ENCODE results near the gene NELL1.

Gene NELL1

GRCh38 chr11:21343204-21343603, 673.8 kb downstream of the NELL1 start:
- DNase-seq (ENCODE audit: low read depth in 2 of 2), result no peak

- no peak for DNase-seq (ENCODE audit: low read depth in 2 of 2)
Observed at GRCh38 chr11:21346361-21346760, 677.0 kb downstream of the NELL1 start.

- DNase-seq (ENCODE audit: low read depth in 2 of 2), result no peak
Observed at GRCh38 chr11:21350613-21351012, 681.2 kb downstream of the NELL1 start.

- DNase-seq (ENCODE audit: low read depth in 2 of 2), result no peak
Observed at GRCh38 chr11:21353425-21353824, 684.0 kb downstream of the NELL1 start.

- DNase-seq (ENCODE audit: low read depth in 2 of 2), result no peak
Observed at GRCh38 chr11:21364866-21365624, 695.7 kb downstream of the NELL1 start.

GRCh38 chr11:21369947-21370346, 700.6 kb downstream of the NELL1 start:
- no peak for DNase-seq (ENCODE audit: low read depth in 2 of 2)

GRCh38 chr11:21371044-21371443, 701.7 kb downstream of the NELL1 start:
- no peak for DNase-seq (ENCODE audit: low read depth in 2 of 2)

GRCh38 chr11:21372672-21373071, 703.3 kb downstream of the NELL1 start:
- DNase-seq (ENCODE audit: low read depth in 2 of 2), result no peak

- DNase-seq (ENCODE audit: low read depth in 2 of 2), result no peak
Observed at GRCh38 chr11:21374376-21374775, 705.0 kb downstream of the NELL1 start.

GRCh38 chr11:21385669-21386440, 716.5 kb downstream of the NELL1 start:
- no peak for DNase-seq (ENCODE audit: low read depth in 2 of 2)

GRCh38 chr11:21390430-21390829, 721.0 kb downstream of the NELL1 start:
- no peak for DNase-seq (ENCODE audit: low read depth in 2 of 2)

GRCh38 chr11:21396342-21397008, 727.1 kb downstream of the NELL1 start:
- DNase-seq (ENCODE audit: low read depth in 2 of 2), result no peak

GRCh38 chr11:21398195-21398594, 728.8 kb downstream of the NELL1 start:
- DNase-seq (ENCODE audit: low read depth in 2 of 2), result no peak

- DNase-seq (ENCODE audit: low read depth in 2 of 2), result no peak
Observed at GRCh38 chr11:21401496-21401895, 732.1 kb downstream of the NELL1 start.

GRCh38 chr11:21402274-21402673, 732.9 kb downstream of the NELL1 start:
- DNase-seq (ENCODE audit: low read depth in 2 of 2), result no peak

GRCh38 chr11:21403069-21403468, 733.7 kb downstream of the NELL1 start:
- no peak for DNase-seq (ENCODE audit: low read depth in 2 of 2)

- DNase-seq (ENCODE audit: low read depth in 2 of 2), result no peak
Observed at GRCh38 chr11:21405422-21405821, 736.0 kb downstream of the NELL1 start.

GRCh38 chr11:21410513-21410912, 741.1 kb downstream of the NELL1 start:
- DNase-seq (ENCODE audit: low read depth in 2 of 2), result no peak

- no peak for DNase-seq (ENCODE audit: low read depth in 2 of 2)
Observed at GRCh38 chr11:21411104-21411503, 741.7 kb downstream of the NELL1 start.

GRCh38 chr11:21411597-21411996, 742.2 kb downstream of the NELL1 start:
- DNase-seq (ENCODE audit: low read depth in 2 of 2), result no peak

- no peak for DNase-seq (ENCODE audit: low read depth in 2 of 2)
Observed at GRCh38 chr11:21412652-21413383, 743.4 kb downstream of the NELL1 start.

- DNase-seq (ENCODE audit: low read depth in 2 of 2), result no peak
Observed at GRCh38 chr11:21414953-21415352, 745.6 kb downstream of the NELL1 start.

All from stimulated activated CD4-positive, alpha-beta T cell treated with anti-CD3 and anti-CD28 coated beads, Interleukin-1b, Interleukin-23, amount 100 ng/mL, for 1 hour (primary cell).